Measurements from ENCODE around the gene VWA3A.
"Not testable (repeated sequence)": the region's sequence is repeated elsewhere in the genome, so short reads cannot be mapped to it uniquely, and the experiment has no call there.

VWA3A gene

GRCh38 chr16:22109258-22109898 is 17.0 kb downstream of the VWA3A start:
- H3K36me3 ChIP-seq (ENCODE audit: control insufficient read depth in 5 of 5, insufficient read depth in 5 of 5, low read length in 5 of 5) = no peaks in the 10 kb centered on the region

GRCh38 chr16:22111629-22112028 is 19.3 kb downstream of the VWA3A start:
- not testable (repeated sequence) for H3K9ac ChIP-seq (ENCODE audit: low read length in 5 of 5); H3K27me3 ChIP-seq (ENCODE audit: control insufficient read depth in 5 of 5, insufficient read depth in 4 of 5, low read length in 5 of 5); H3K4me1 ChIP-seq (ENCODE audit: control insufficient read depth in 5 of 5, insufficient read depth in 5 of 5, low read length in 5 of 5); H3K4me3 ChIP-seq (ENCODE audit: low read depth in 1 of 5, low read length in 5 of 5); H3K36me3 ChIP-seq (ENCODE audit: control insufficient read depth in 5 of 5, insufficient read depth in 5 of 5, low read length in 5 of 5); H3K9me3 ChIP-seq (ENCODE audit: control insufficient read depth in 5 of 5, low read length in 5 of 5); H3K27ac ChIP-seq (ENCODE audit: low read depth, low read length)

More at GRCh38 chr16:22109258-22109898, 17.0 kb downstream of the VWA3A start:
- peaks cover 0 to 5% (median 0%) of the 10 kb centered on the region in 5 donors for H3K27me3 ChIP-seq (ENCODE audit: control insufficient read depth in 5 of 5, insufficient read depth in 4 of 5, low read length in 5 of 5)
- H3K4me3 ChIP-seq (ENCODE audit: low read depth in 1 of 5, low read length in 5 of 5) = no peak overlapping the region
- no peak overlapping the region for H3K9ac ChIP-seq (ENCODE audit: low read length in 5 of 5)
- no peaks in the 10 kb centered on the region for H3K9me3 ChIP-seq (ENCODE audit: control insufficient read depth in 5 of 5, low read length in 5 of 5)
- no peaks in the 10 kb centered on the region for H3K4me1 ChIP-seq (ENCODE audit: control insufficient read depth in 5 of 5, insufficient read depth in 5 of 5, low read length in 5 of 5)
- no peak overlapping the region for H3K27ac ChIP-seq (ENCODE audit: low read depth, low read length)

GRCh38 chr16:22116095-22116700 is 23.9 kb downstream of the VWA3A start:
- no peak overlapping the region for H3K9ac ChIP-seq (ENCODE audit: low read length in 5 of 5)
- peaks cover 0 to 5% (median 0%) of the 10 kb centered on the region in 5 donors for H3K27me3 ChIP-seq (ENCODE audit: control insufficient read depth in 5 of 5, insufficient read depth in 4 of 5, low read length in 5 of 5)
- H3K4me3 ChIP-seq (ENCODE audit: low read depth in 1 of 5, low read length in 5 of 5) = no peak overlapping the region
- H3K36me3 ChIP-seq (ENCODE audit: control insufficient read depth in 5 of 5, insufficient read depth in 5 of 5, low read length in 5 of 5) = no peaks in the 10 kb centered on the region
- H3K4me1 ChIP-seq (ENCODE audit: control insufficient read depth in 5 of 5, insufficient read depth in 5 of 5, low read length in 5 of 5) = peaks cover 0 to 2% (median 0%) of the 10 kb centered on the region in 5 donors
- H3K27ac ChIP-seq (ENCODE audit: low read depth, low read length) = no peak overlapping the region
- H3K9me3 ChIP-seq (ENCODE audit: control insufficient read depth in 5 of 5, low read length in 5 of 5) = no peaks in the 10 kb centered on the region

DNA sequence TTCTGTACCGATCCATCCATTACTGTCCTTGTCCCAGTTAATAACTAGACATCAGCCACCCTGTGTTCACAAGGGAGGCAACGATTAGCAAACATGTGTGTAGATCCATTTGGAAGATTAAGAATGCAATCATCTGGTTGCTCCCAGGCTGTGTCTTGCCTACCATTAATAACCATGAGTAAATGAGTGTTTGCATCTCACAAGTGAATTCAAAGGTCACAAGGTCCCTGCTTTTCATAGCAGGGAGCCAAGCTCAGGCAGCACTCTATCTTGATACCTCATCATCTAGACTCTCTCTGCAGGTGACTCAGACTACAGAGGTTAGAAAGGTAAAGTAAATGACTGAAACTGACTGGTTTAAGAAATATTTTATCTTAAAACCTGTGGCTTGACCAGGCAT is 25.3 kb downstream of the VWA3A start:
- Histone ChIP-seq H3K9ac (ENCODE audit: low read length in 5 of 5) (no peak overlapping the region), H3K27ac (ENCODE audit: low read depth, low read length) (no peak overlapping the region), H3K4me1 (ENCODE audit: control insufficient read depth in 5 of 5, insufficient read depth in 5 of 5, low read length in 5 of 5) (peaks cover 0 to 2% (median 0%) of the 10 kb centered on the region in 5 donors), H3K27me3 (ENCODE audit: control insufficient read depth in 5 of 5, insufficient read depth in 4 of 5, low read length in 5 of 5) (no peaks in the 10 kb centered on the region), H3K9me3 (ENCODE audit: control insufficient read depth in 5 of 5, low read length in 5 of 5) (no peaks in the 10 kb centered on the region), H3K36me3 (ENCODE audit: control insufficient read depth in 5 of 5, insufficient read depth in 5 of 5, low read length in 5 of 5) (no peaks in the 10 kb centered on the region), H3K4me3 (ENCODE audit: low read depth in 1 of 5, low read length in 5 of 5) (no peak overlapping the region)

- no peak overlapping the region for H3K9ac ChIP-seq (ENCODE audit: low read length in 5 of 5)
- H3K36me3 ChIP-seq (ENCODE audit: control insufficient read depth in 5 of 5, insufficient read depth in 5 of 5, low read length in 5 of 5) = no peaks in the 10 kb centered on the region
Measured at GRCh38 chr16:22120440-22120839, 28.1 kb downstream of the VWA3A start.

DNA sequence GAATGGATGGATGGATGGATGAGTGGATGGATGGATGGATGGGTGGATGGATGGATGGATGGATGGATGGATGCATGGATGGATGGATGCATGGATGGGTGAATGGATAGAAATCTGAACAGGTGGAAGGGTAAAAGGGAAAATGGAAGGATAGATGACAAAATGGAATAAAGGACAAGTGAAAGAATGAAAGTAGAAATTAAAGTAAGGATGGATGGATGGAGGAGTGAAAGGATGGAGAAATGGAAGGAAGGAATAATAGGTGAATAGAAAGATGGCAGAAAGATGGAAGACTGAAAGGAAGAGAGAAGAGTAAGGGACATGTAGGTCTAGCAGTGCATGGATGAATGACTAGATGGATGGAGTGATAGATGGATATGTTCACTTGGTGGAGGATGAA is 29.9 kb downstream of the VWA3A start:
- no peak overlapping the region for H3K4me3 ChIP-seq (ENCODE audit: low read depth in 1 of 5, low read length in 5 of 5)
- no peak overlapping the region for H3K27ac ChIP-seq (ENCODE audit: low read depth, low read length)
- no peaks in the 10 kb centered on the region for H3K36me3 ChIP-seq (ENCODE audit: control insufficient read depth in 5 of 5, insufficient read depth in 5 of 5, low read length in 5 of 5)
- H3K9ac ChIP-seq (ENCODE audit: low read length in 5 of 5) = no peak overlapping the region
- peaks cover 0 to 2% (median 0%) of the 10 kb centered on the region in 5 donors for H3K9me3 ChIP-seq (ENCODE audit: control insufficient read depth in 5 of 5, low read length in 5 of 5)
- H3K27me3 ChIP-seq (ENCODE audit: control insufficient read depth in 5 of 5, insufficient read depth in 4 of 5, low read length in 5 of 5) = no peaks in the 10 kb centered on the region
- no peaks in the 10 kb centered on the region for H3K4me1 ChIP-seq (ENCODE audit: control insufficient read depth in 5 of 5, insufficient read depth in 5 of 5, low read length in 5 of 5)

More at GRCh38 chr16:22120440-22120839, 28.1 kb downstream of the VWA3A start:
- Histone ChIP-seq H3K27me3 (ENCODE audit: control insufficient read depth in 5 of 5, insufficient read depth in 4 of 5, low read length in 5 of 5) (no peaks in the 10 kb centered on the region), H3K4me3 (ENCODE audit: low read depth in 1 of 5, low read length in 5 of 5) (no peak overlapping the region), H3K9me3 (ENCODE audit: control insufficient read depth in 5 of 5, low read length in 5 of 5) (no peaks in the 10 kb centered on the region), H3K27ac (ENCODE audit: low read depth, low read length) (no peak overlapping the region), H3K4me1 (ENCODE audit: control insufficient read depth in 5 of 5, insufficient read depth in 5 of 5, low read length in 5 of 5) (peaks cover 0 to 2% (median 0%) of the 10 kb centered on the region in 5 donors)

DNA sequence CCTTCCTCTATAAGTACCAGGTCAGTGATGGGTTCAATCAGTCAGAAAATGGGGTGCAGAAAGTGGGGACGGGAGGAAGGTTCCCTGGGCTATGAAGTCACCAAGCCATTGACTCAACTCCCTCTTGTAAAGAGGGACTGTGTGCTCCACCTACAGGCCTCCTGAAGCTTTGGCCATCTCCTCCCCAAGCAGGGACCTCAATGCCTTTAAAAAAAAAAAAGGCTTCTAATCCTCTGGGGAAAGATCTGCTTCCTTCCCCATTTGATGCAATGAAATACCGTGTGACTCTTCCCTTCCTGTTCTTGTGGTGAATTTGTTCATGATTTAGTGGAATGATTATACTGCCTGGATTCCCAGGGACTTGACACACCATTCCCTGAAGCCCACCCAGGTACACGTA is 30.8 kb downstream of the VWA3A start:
- H3K27ac ChIP-seq (ENCODE audit: low read depth, low read length) = no peak overlapping the region

DNA sequence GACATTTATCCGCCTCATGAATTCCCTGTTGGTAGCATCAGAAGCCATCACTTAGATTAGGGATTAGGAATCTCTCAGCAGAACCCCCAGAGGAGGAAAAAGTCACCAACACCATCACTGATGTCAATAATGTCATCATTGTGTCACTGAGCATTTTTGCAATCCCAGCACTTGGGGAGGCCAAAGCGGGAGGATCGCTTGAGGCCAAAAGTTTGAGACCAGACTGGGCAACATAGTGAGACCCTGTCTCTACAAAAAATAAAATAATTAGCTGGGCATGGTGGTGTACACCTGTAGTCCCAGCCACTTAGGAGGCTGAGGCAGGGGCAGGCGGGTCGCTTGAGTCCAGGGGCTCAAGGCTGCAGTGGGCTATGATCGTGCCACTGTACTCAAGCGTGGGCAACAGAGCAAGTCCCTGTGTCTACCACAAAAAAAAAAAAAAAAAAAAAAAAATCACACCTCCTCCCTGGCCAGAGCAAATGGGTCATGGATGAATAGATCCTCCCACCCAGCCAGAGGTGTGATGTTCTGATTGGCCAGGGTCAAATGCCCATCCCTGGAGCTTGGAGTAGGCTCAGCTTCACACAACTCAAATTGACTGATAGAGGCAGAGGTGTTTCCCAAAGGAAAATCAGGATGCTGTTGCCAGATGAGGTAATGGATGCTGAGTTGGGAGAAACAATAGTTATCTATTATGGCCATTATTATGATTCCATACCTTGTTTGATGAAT is 31.6 kb downstream of the VWA3A start:
- H3K27me3 ChIP-seq (ENCODE audit: control insufficient read depth in 5 of 5, insufficient read depth in 4 of 5, low read length in 5 of 5) = no peaks in the 10 kb centered on the region
- H3K36me3 ChIP-seq (ENCODE audit: control insufficient read depth in 5 of 5, insufficient read depth in 5 of 5, low read length in 5 of 5) = no peaks in the 10 kb centered on the region
- H3K4me1 ChIP-seq (ENCODE audit: control insufficient read depth in 5 of 5, insufficient read depth in 5 of 5, low read length in 5 of 5) = no peaks in the 10 kb centered on the region
- no peak overlapping the region for H3K9ac ChIP-seq (ENCODE audit: low read length in 5 of 5)
- no peak overlapping the region for H3K27ac ChIP-seq (ENCODE audit: low read depth, low read length)
- H3K9me3 ChIP-seq (ENCODE audit: control insufficient read depth in 5 of 5, low read length in 5 of 5) = peaks cover 0 to 2% (median 0%) of the 10 kb centered on the region in 5 donors
- no peak overlapping the region for H3K4me3 ChIP-seq (ENCODE audit: low read depth in 1 of 5, low read length in 5 of 5)

More for the DNA sequence above, 30.8 kb downstream of the VWA3A start:
- no peaks in the 10 kb centered on the region for H3K4me1 ChIP-seq (ENCODE audit: control insufficient read depth in 5 of 5, insufficient read depth in 5 of 5, low read length in 5 of 5)
- no peak overlapping the region for H3K4me3 ChIP-seq (ENCODE audit: low read depth in 1 of 5, low read length in 5 of 5)
- no peaks in the 10 kb centered on the region for H3K36me3 ChIP-seq (ENCODE audit: control insufficient read depth in 5 of 5, insufficient read depth in 5 of 5, low read length in 5 of 5)
- no peaks in the 10 kb centered on the region for H3K27me3 ChIP-seq (ENCODE audit: control insufficient read depth in 5 of 5, insufficient read depth in 4 of 5, low read length in 5 of 5)
- no peak overlapping the region for H3K9ac ChIP-seq (ENCODE audit: low read length in 5 of 5)
- peaks cover 0 to 2% (median 0%) of the 10 kb centered on the region in 5 donors for H3K9me3 ChIP-seq (ENCODE audit: control insufficient read depth in 5 of 5, low read length in 5 of 5)

- H3K9ac ChIP-seq (ENCODE audit: low read length in 5 of 5) = no peak overlapping the region
- H3K4me3 ChIP-seq (ENCODE audit: low read depth in 1 of 5, low read length in 5 of 5) = no peak overlapping the region
- H3K4me1 ChIP-seq (ENCODE audit: control insufficient read depth in 5 of 5, insufficient read depth in 5 of 5, low read length in 5 of 5) = no peaks in the 10 kb centered on the region
- H3K9me3 ChIP-seq (ENCODE audit: control insufficient read depth in 5 of 5, low read length in 5 of 5) = peaks cover 0 to 2% (median 0%) of the 10 kb centered on the region in 5 donors
- no peaks in the 10 kb centered on the region for H3K36me3 ChIP-seq (ENCODE audit: control insufficient read depth in 5 of 5, insufficient read depth in 5 of 5, low read length in 5 of 5)
- H3K27me3 ChIP-seq (ENCODE audit: control insufficient read depth in 5 of 5, insufficient read depth in 4 of 5, low read length in 5 of 5) = no peaks in the 10 kb centered on the region
- H3K27ac ChIP-seq (ENCODE audit: low read depth, low read length) = no peak overlapping the region
Measured at GRCh38 chr16:22124583-22125284, 32.4 kb downstream of the VWA3A start.

Measured in subcutaneous abdominal adipose tissue (tissue), 5 donors.